Right atrium auricular region (tissue), 2 donors: ENCODE measurements around the gene CDC16. TPM values are rescaled to one million over a fixed set of nuclear protein-coding genes. Genes with fewer than 3 reads are reported as not detected.

ENCODE experiments used
- DNase-seq: peaks from one replicate; pipeline ENCODE4 v3.0.0-alpha.2; 2019; ENCODE audit warnings: low spot score
- H3K27ac ChIP-seq, 2 donors: fragments of 200-600 bp; sonication (generic); 1 replicate in 1 of 2; 2 replicates in 1 of 2; pipeline ENCODE4 v1.5.1; 2016 to 2019
- H3K27me3 ChIP-seq, 2 donors: fragments of 200-600 bp; sonication (generic); one replicate each; pipeline versions ENCODE4 v1.5.1 to v1.6.0; 2017 to 2019
- H3K36me3 ChIP-seq: fragments of 200-600 bp; sonication (generic); one replicate; pipeline ENCODE4 v1.5.1; 2016
- H3K4me1 ChIP-seq, 2 donors: fragments of 200-600 bp; sonication (generic); one replicate each; pipeline versions ENCODE4 v1.5.1 to v1.6.0; 2017 to 2019
- H3K4me3 ChIP-seq, 2 donors: fragments of 200-600 bp; sonication (generic); 1 replicate in 1 of 2; 2 replicates in 1 of 2; pipeline ENCODE4 v1.5.1; 2017 to 2019; ENCODE audit warnings: mild to moderate bottlenecking in 1 of 2, moderate library complexity in 1 of 2
- H3K9me3 ChIP-seq, 2 donors: fragments of 200-600 bp; sonication (generic); one replicate each; pipeline ENCODE4 v1.5.1; 2019
- CTCF ChIP-seq, 2 donors: fragments of 200-600 bp; sonication (generic); IDR thresholded peaks; one replicate each; pipeline ENCODE4 v1.5.1; 2019; ENCODE audit warnings: antibody characterized with exemption in 2 of 2
- total RNA-seq, 2 donors: library from RNA; depleted of rRNA; stranded (reverse); fragments of >200 nt; gene quantifications; one replicate each; pipeline ENCODE4 v1.1.0, GENCODE V29; 2016

CDC16 gene
- total RNA-seq, 2 donors from 2014 or later: 21.1 to 31.8 TPM

GRCh38 chr13:114199954-114200353, 34.7 kb upstream of the CDC16 start:
- no peak overlapping the region for H3K4me3 ChIP-seq
- no peak for DNase-seq
- H3K9me3 ChIP-seq: no peaks in the 10 kb centered on the region
- no peaks in the 10 kb centered on the region for H3K27me3 ChIP-seq
- H3K36me3 ChIP-seq: no peaks in the 10 kb centered on the region
- H3K4me1 ChIP-seq: no peaks in the 10 kb centered on the region
- no peak for TF ChIP-seq CTCF (IDR thresholded peaks at IDR 0.05)
- H3K27ac ChIP-seq: no peak overlapping the region

- DNase-seq: no peak
- no peak overlapping the region for H3K27ac ChIP-seq
- no peaks in the 10 kb centered on the region for H3K4me1 ChIP-seq
- H3K36me3 ChIP-seq: no peaks in the 10 kb centered on the region
- no peak for TF ChIP-seq CTCF (IDR thresholded peaks at IDR 0.05)
- no peak overlapping the region for H3K4me3 ChIP-seq
- no peaks in the 10 kb centered on the region for H3K9me3 ChIP-seq
- H3K27me3 ChIP-seq: no peaks in the 10 kb centered on the region
Measured at GRCh38 chr13:114200399-114200911, 34.2 kb upstream of the CDC16 start.

GRCh38 chr13:114202581-114202980, 32.1 kb upstream of the CDC16 start:
- Histone ChIP-seq H3K4me3 (no peak overlapping the region), H3K9me3 (no peaks in the 10 kb centered on the region), H3K4me1 (no peaks in the 10 kb centered on the region), H3K36me3 (no peaks in the 10 kb centered on the region), H3K27ac (no peak overlapping the region), H3K27me3 (no peaks in the 10 kb centered on the region)
- no peak for DNase-seq
- TF ChIP-seq CTCF (IDR thresholded peaks at IDR 0.05): no peak

- TF ChIP-seq CTCF (IDR thresholded peaks at IDR 0.05): no peak
- no peaks in the 10 kb centered on the region for H3K27me3 ChIP-seq
- DNase-seq: no peak
Measured at GRCh38 chr13:114203536-114203935, 31.2 kb upstream of the CDC16 start.

GRCh38 chr13:114204894-114205293, 29.8 kb upstream of the CDC16 start:
- TF ChIP-seq CTCF (IDR thresholded peaks at IDR 0.05): no peak
- Histone ChIP-seq H3K4me3 (no peak overlapping the region), H3K4me1 (no peaks in the 10 kb centered on the region), H3K36me3 (no peaks in the 10 kb centered on the region), H3K27me3 (no peaks in the 10 kb centered on the region), H3K27ac (no peak overlapping the region), H3K9me3 (no peaks in the 10 kb centered on the region)
- DNase-seq: no peak

More at GRCh38 chr13:114203536-114203935, 31.2 kb upstream of the CDC16 start:
- Histone ChIP-seq H3K9me3 (no peaks in the 10 kb centered on the region), H3K4me3 (no peak overlapping the region), H3K36me3 (no peaks in the 10 kb centered on the region), H3K27ac (no peak overlapping the region), H3K4me1 (no peaks in the 10 kb centered on the region)

GRCh38 chr13:114208134-114208533, 26.6 kb upstream of the CDC16 start:
- no peak for TF ChIP-seq CTCF (IDR thresholded peaks at IDR 0.05)
- H3K4me1 ChIP-seq: no peaks in the 10 kb centered on the region
- H3K9me3 ChIP-seq: no peaks in the 10 kb centered on the region
- no peaks in the 10 kb centered on the region for H3K27me3 ChIP-seq
- H3K27ac ChIP-seq: no peak overlapping the region
- H3K4me3 ChIP-seq: no peak overlapping the region
- no peak for DNase-seq
- no peaks in the 10 kb centered on the region for H3K36me3 ChIP-seq
